Activated CD4-positive, alpha-beta T cell treated with anti-CD3 and anti-CD28 coated beads, Interleukin-2, amount 10 ng/mL, durations not matched to agents 24 days and 14 days (primary cell): ENCODE data around the gene RECK. TPM values are rescaled to one million over a fixed set of nuclear protein-coding genes. Genes with fewer than 3 reads are reported as not detected.

Source experiments
- total RNA-seq: library from RNA; stranded (reverse); gene quantifications from 2 replicates; pipeline ENCODE4 v1.2.3, GENCODE V29; 2022

The RECK gene
- total RNA-seq, 1 donor from 2014 or later = 4.3 TPM

Other genes starting within 250 kb of the RECK start
- 11.3 and 15.4 TPM in 2 replicates for gene NPR2, start 245.3 kb upstream of the RECK start, total RNA-seq
- 0.21 and 0.52 TPM in 2 replicates for gene SPAG8, start 224.7 kb upstream of the RECK start, total RNA-seq
- gene HINT2, start 221.9 kb upstream of the RECK start, total RNA-seq = 42.3 and 42.5 TPM in 2 replicates
- gene FAM221B, start 208.2 kb upstream of the RECK start, total RNA-seq = not detected in 2 replicates
- 2.0 and 2.3 TPM in 2 replicates for gene TMEM8B, start 207.7 kb upstream of the RECK start, total RNA-seq
- not detected in 2 replicates for gene OR13J1, start 166.5 kb upstream of the RECK start, total RNA-seq
- gene HRCT1, start 130.7 kb upstream of the RECK start, total RNA-seq = not detected in 2 replicates
- gene SPAAR, start 127.4 kb upstream of the RECK start, total RNA-seq = not detected in 2 replicates
- gene OR2S2, start 78.8 kb upstream of the RECK start, total RNA-seq = not detected in 2 replicates
- gene GLIPR2, start 99.8 kb downstream of the RECK start, total RNA-seq = 25.5 and 25.7 TPM in 2 replicates
- gene CCIN, start 132.5 kb downstream of the RECK start, total RNA-seq = not detected in 2 replicates
- gene CLTA, start 154.0 kb downstream of the RECK start, total RNA-seq = 173 and 177 TPM in 2 replicates
- 22.2 and 23.3 TPM in 2 replicates for gene GNE, start 221.5 kb downstream of the RECK start, total RNA-seq